ENCODE measurements around the gene MYNN. TPM values are rescaled to one million over a fixed set of nuclear protein-coding genes. Genes with fewer than 3 reads are reported as not detected.
A peak's percentile ranks its signal among the peaks of the same experiment; 100 is the strongest.

Gene MYNN
- total RNA-seq, 1 donor from 2014 or later = 20.4 TPM

DNA sequence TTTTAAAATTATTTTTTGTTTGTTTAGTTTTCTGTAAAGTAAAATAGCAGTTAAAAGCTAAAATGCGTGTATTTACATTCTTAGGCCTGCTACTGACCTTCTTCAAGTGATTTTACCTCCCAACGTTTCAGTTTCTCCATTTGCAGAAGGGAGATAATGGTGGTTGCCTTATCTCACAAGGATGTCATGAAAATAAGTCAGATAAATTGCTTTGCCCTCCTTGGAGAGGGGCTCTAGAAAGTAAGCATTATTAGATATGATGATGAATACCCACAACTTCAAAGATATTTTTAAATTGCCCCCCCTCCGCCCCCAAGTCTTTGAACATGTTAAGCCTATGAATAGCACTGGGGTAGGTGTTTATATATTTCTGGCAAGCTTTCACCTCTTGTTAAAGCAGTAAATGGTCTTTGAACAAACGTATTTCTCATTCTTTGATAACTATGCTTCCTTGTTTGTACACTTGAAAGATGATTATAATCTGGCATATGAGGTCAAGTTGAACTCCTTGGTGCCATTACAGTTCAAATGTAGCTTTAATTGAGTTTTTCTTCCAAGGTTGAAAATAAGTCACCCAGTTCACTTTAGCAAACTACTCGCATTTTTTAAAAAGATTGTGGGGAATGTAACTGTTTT is 14.7 kb upstream of the MYNN start:
- no peaks in the 10 kb centered on the region for H3K36me3 ChIP-seq (ENCODE audit: control insufficient read depth in 3 of 3, insufficient read depth in 3 of 3, low read length in 3 of 3)
- no peak overlapping the region for H3K4me3 ChIP-seq (ENCODE audit: low read length in 3 of 3)
- peaks cover 4 to 6% (median 6%) of the 10 kb centered on the region in 3 donors for H3K27me3 ChIP-seq (ENCODE audit: control insufficient read depth in 3 of 3, insufficient read depth in 3 of 3, low read length in 3 of 3)
- no peaks in the 10 kb centered on the region for H3K4me1 ChIP-seq (ENCODE audit: control insufficient read depth in 3 of 3, insufficient read depth in 3 of 3, low read length in 3 of 3)
- H3K27ac ChIP-seq (ENCODE audit: low read depth, low read length) = no peak overlapping the region
- H3K9ac ChIP-seq (ENCODE audit: low read depth in 1 of 3, low read length in 3 of 3) = no peak overlapping the region
- H3K9me3 ChIP-seq (ENCODE audit: control insufficient read depth in 3 of 3, low read length in 3 of 3) = no peaks in the 10 kb centered on the region

DNA sequence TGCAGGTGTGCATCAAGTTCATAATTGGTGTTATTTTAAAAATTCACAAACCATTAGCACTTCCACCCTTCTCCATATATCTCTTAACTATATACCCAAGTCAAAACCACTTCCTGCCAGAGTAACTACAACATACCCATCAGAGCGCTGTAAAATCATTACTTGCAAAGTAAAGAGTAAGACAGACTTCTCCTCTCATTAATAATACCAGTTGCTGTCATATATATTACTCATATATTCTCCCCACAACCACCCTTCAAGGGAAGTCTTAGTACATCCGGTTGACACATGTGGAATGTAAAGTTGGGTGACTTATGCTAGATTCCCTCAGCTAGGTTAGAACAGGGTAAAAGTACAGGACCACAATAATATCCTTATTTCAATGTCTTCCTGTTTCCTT is 13.9 kb upstream of the MYNN start:
- Histone ChIP-seq H3K4me1 (ENCODE audit: control insufficient read depth in 3 of 3, insufficient read depth in 3 of 3, low read length in 3 of 3) (peaks cover 0 to 1% (median 0%) of the 10 kb centered on the region in 3 donors), H3K4me3 (ENCODE audit: low read length in 3 of 3) (no peak overlapping the region), H3K27ac (ENCODE audit: low read depth, low read length) (no peak overlapping the region), H3K9ac (ENCODE audit: low read depth in 1 of 3, low read length in 3 of 3) (no peak overlapping the region), H3K27me3 (ENCODE audit: control insufficient read depth in 3 of 3, insufficient read depth in 3 of 3, low read length in 3 of 3) (peaks cover 4 to 6% (median 6%) of the 10 kb centered on the region in 3 donors), H3K36me3 (ENCODE audit: control insufficient read depth in 3 of 3, insufficient read depth in 3 of 3, low read length in 3 of 3) (no peaks in the 10 kb centered on the region), H3K9me3 (ENCODE audit: control insufficient read depth in 3 of 3, low read length in 3 of 3) (no peaks in the 10 kb centered on the region)

DNA sequence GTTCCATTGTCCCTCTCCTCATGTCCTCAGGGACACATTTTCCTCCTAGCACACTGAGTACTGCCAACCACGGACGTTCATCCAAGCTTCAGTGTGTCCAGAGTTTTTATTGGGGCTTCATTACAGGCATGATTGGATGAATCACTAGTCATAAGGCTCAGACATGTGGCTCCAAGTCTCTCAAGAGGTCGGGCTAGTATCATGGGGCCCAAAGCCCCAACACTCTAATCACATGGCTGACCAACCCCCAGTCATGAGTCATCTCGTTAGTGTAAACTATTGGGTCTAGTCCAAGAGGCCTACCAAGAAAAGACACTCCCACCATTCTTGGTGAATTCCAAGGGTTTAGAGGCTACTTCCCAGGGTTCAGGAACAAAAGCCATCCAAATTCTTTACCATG is 12.7 kb upstream of the MYNN start:
- H3K4me3 ChIP-seq (ENCODE audit: low read length in 3 of 3) = no peak overlapping the region
- no peaks in the 10 kb centered on the region for H3K9me3 ChIP-seq (ENCODE audit: control insufficient read depth in 3 of 3, low read length in 3 of 3)
- no peak overlapping the region for H3K27ac ChIP-seq (ENCODE audit: low read depth, low read length)
- no peaks in the 10 kb centered on the region for H3K36me3 ChIP-seq (ENCODE audit: control insufficient read depth in 3 of 3, insufficient read depth in 3 of 3, low read length in 3 of 3)
- H3K27me3 ChIP-seq (ENCODE audit: control insufficient read depth in 3 of 3, insufficient read depth in 3 of 3, low read length in 3 of 3) = peaks cover 0 to 4% (median 0%) of the 10 kb centered on the region in 3 donors
- H3K9ac ChIP-seq (ENCODE audit: low read depth in 1 of 3, low read length in 3 of 3) = no peak overlapping the region
- peaks cover 0 to 4% (median 0%) of the 10 kb centered on the region in 3 donors for H3K4me1 ChIP-seq (ENCODE audit: control insufficient read depth in 3 of 3, insufficient read depth in 3 of 3, low read length in 3 of 3)

DNA sequence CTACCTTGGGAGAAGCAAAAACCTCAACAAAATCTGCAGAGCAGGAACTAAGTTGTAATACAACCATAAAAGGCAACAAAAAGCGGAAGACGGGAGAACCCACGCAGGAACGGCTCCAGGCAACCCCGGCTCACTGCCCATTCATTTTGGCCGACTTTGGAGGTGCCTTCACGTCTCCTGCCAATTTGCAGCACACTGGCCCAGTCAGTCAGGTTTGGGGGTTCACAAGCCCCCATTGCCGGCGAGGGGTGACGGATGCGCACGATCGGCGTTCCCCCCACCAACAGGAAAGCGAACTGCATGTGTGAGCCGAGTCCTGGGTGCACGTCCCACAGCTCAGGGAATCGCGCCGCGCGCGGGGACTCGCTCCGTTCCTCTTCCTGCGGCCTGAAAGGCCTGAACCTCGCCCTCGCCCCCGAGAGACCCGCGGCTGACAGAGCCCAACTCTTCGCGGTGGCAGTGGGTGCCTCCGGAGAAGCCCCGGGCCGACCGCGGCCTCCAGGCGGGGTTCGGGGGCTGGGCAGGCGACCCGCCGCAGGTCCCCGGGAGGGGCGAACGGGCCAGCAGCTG is 8.8 kb upstream of the MYNN start:
- H3K27me3 ChIP-seq (ENCODE audit: control insufficient read depth in 3 of 3, insufficient read depth in 3 of 3, low read length in 3 of 3) = peaks cover 0 to 4% (median 0%) of the 10 kb centered on the region in 3 donors
- H3K36me3 ChIP-seq (ENCODE audit: control insufficient read depth in 3 of 3, insufficient read depth in 3 of 3, low read length in 3 of 3) = no peaks in the 10 kb centered on the region

DNA sequence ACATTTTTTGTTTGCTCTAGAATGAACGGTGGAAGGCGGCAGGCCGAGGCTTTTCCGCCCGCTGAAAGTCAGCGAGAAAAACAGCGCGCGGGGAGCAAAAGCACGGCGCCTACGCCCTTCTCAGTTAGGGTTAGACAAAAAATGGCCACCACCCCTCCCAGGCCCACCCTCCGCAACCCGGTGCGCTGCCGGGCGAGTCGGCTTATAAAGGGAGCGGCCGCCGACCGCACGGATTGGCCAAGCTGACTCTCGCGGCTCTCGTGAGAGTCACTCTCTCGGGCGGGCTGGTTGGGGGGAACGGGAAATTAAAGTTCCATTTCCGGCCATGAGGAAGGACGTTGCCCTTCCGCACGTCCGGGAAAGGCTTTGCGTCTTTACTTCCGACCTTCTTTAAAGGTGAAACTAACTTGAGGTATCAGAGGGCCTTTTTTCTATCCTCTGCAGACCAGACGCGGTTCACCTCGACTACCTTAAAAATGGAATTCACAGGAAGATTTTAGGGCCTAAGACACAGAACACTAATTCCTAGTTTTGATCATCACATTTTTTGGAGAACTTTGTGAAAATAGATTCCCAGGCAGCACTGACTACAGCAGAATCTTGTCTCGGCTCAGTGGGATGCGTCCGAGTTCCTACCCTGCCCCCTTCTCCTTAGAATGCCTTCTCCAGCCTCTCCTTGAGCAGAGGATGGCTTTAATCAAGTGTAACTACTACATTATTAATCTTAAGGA is 8.1 kb upstream of the MYNN start, which contains the start of gene TERC:
TSS of gene TERC (minus strand) at position 179 of the 731 bp plus-strand sequence.
- peaks cover 0 to 4% (median 0%) of the 10 kb centered on the region in 3 donors for H3K4me1 ChIP-seq (ENCODE audit: control insufficient read depth in 3 of 3, insufficient read depth in 3 of 3, low read length in 3 of 3)

More for the DNA sequence above, 8.8 kb upstream of the MYNN start:
- H3K27ac ChIP-seq (ENCODE audit: low read depth, low read length) = peak overlapping the region; percentile 89
- H3K9me3 ChIP-seq (ENCODE audit: control insufficient read depth in 3 of 3, low read length in 3 of 3) = no peaks in the 10 kb centered on the region
- H3K4me1 ChIP-seq (ENCODE audit: control insufficient read depth in 3 of 3, insufficient read depth in 3 of 3, low read length in 3 of 3) = peaks cover 0 to 4% (median 0%) of the 10 kb centered on the region in 3 donors
- H3K9ac ChIP-seq (ENCODE audit: low read depth in 1 of 3, low read length in 3 of 3) = peak overlapping the region; percentile 91 to 95 (median 94)
- peak overlapping the region; percentile 77 to 95 (median 95) for H3K4me3 ChIP-seq (ENCODE audit: low read length in 3 of 3)

DNA sequence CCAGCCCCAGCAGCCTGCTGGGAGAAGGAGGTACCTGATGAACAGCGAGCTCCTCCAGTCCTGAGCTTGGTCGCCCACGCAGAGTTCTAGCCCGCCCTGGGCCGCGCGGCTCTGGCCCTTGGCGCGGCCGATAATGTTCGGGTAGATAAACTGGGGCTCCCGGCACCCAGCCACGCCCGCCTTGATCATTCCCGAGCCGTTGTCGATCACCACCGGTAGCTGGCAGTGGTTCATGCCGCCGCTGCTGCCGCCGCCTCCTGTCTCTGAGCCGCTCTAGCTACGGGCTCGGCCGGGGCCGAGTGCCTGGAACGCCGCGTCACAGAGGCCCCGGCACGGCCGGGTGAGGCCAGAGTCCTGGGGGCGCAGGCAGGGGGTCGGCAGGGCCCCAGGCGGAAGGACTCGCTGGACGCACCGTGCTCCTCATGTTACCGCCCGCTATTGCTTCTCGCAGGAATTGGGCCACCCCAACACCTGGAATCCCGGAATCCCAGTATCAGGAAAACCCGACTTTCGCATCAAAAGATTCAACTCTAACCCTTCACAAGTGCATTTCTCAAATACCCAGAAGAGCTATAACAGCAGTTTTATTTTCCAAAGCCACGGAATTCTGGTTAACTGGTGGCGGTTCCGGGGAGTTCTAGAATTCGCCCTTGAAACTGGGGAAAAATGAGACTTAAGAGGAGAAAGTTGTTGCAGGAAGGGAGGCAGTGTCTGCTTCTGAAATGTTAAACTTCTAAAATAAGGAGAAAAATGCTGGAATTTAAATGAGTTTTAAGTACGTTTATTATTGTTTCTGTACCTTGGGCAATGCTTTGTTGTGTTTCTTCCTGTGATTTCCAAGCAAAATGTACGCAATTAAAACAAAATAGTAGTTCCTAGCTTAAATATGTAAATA is 3.7 kb upstream of the MYNN start, which contains the start of gene ACTRT3:
TSS of gene ACTRT3 (minus strand) at position 275 of the 895 bp plus-strand sequence. CDS start at position 234, 41 bp downstream.
- Histone ChIP-seq H3K4me1 (ENCODE audit: control insufficient read depth in 3 of 3, insufficient read depth in 3 of 3, low read length in 3 of 3) (peaks cover 6 to 7% (median 7%) of the 10 kb centered on the region in 3 donors), H3K4me3 (ENCODE audit: low read length in 3 of 3) (peak within 1 kb of the TSS; percentile 62 to 90 (median 76)), H3K27me3 (ENCODE audit: control insufficient read depth in 3 of 3, insufficient read depth in 3 of 3, low read length in 3 of 3) (no peaks in the 10 kb centered on the region), H3K36me3 (ENCODE audit: control insufficient read depth in 3 of 3, insufficient read depth in 3 of 3, low read length in 3 of 3) (peaks cover 0 to under 1% (median 0%) of the 10 kb centered on the region in 3 donors), H3K9ac (ENCODE audit: low read depth in 1 of 3, low read length in 3 of 3) (peak within 1 kb of the TSS; percentile 69 to 94 (median 85)), H3K9me3 (ENCODE audit: control insufficient read depth in 3 of 3, low read length in 3 of 3) (no peaks in the 10 kb centered on the region), H3K27ac (ENCODE audit: low read depth, low read length) (peak within 1 kb of the TSS; percentile 65)

More for the DNA sequence above, 8.1 kb upstream of the MYNN start, which contains the start of gene TERC:
- Histone ChIP-seq H3K4me3 (ENCODE audit: low read length in 3 of 3) (peak within 1 kb of the TSS; percentile 77 to 95 (median 95)), H3K9me3 (ENCODE audit: control insufficient read depth in 3 of 3, low read length in 3 of 3) (no peaks in the 10 kb centered on the region), H3K27me3 (ENCODE audit: control insufficient read depth in 3 of 3, insufficient read depth in 3 of 3, low read length in 3 of 3) (peaks cover 0 to 4% (median 0%) of the 10 kb centered on the region in 3 donors), H3K9ac (ENCODE audit: low read depth in 1 of 3, low read length in 3 of 3) (peak within 1 kb of the TSS; percentile 91 to 95 (median 94)), H3K36me3 (ENCODE audit: control insufficient read depth in 3 of 3, insufficient read depth in 3 of 3, low read length in 3 of 3) (no peaks in the 10 kb centered on the region), H3K27ac (ENCODE audit: low read depth, low read length) (peak within 1 kb of the TSS; percentile 89)

DNA sequence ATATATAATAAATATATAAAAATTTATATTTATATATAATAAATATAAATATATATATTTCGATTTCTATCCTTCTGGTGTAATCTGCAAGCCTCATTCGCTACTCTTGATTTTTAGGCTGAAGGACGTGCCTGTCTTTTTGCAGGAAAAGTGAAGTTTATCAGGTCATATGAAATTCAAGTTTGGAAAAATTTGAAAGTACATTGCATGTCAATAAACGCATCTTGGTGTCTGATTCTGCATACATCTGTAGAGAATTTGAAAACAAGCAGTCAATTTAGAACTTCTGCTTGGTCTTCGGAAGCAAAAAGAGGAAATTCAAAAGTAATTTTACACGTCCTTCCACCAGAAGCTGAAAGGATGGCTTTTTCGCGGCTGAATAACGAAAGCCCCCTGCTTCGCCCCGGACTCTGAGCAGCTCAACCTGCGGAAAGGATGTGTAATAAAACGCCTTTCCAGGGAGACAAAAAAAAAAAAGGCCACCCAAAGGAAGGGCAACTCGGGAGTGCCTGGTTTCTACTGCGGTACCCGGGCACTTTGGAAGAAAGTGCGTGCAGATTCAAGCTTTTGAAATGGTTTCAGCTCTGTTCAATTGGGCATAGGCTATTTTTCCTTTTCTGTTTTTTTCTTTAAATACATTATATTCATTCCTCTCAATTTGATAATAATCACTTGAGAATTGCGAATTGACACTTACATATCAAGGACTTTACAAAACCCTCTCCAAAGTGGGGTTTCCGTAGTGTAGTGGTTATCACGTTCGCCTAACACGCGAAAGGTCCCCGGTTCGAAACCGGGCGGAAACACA is 1.5 kb upstream of the MYNN start:
- H3K4me1 ChIP-seq (ENCODE audit: control insufficient read depth in 3 of 3, insufficient read depth in 3 of 3, low read length in 3 of 3) = peaks cover 10 to 22% (median 14%) of the 10 kb centered on the region in 3 donors
- H3K9me3 ChIP-seq (ENCODE audit: control insufficient read depth in 3 of 3, low read length in 3 of 3) = no peaks in the 10 kb centered on the region
- peaks cover 0 to 17% (median 5%) of the 10 kb centered on the region in 3 donors for H3K36me3 ChIP-seq (ENCODE audit: control insufficient read depth in 3 of 3, insufficient read depth in 3 of 3, low read length in 3 of 3)
- H3K27me3 ChIP-seq (ENCODE audit: control insufficient read depth in 3 of 3, insufficient read depth in 3 of 3, low read length in 3 of 3) = no peaks in the 10 kb centered on the region
- peak overlapping the region; percentile 98 to 99 (median 98) for H3K4me3 ChIP-seq (ENCODE audit: low read length in 3 of 3)
- H3K9ac ChIP-seq (ENCODE audit: low read depth in 1 of 3, low read length in 3 of 3) = peak overlapping the region; percentile 95 to 99 (median 98)
- H3K27ac ChIP-seq (ENCODE audit: low read depth, low read length) = peak overlapping the region; percentile 99

GRCh38 chr3:169772305-169772896 is 795 bp upstream of the MYNN start:
- no peaks in the 10 kb centered on the region for H3K9me3 ChIP-seq (ENCODE audit: control insufficient read depth in 3 of 3, low read length in 3 of 3)
- H3K36me3 ChIP-seq (ENCODE audit: control insufficient read depth in 3 of 3, insufficient read depth in 3 of 3, low read length in 3 of 3) = peaks cover 0 to 22% (median 12%) of the 10 kb centered on the region in 3 donors
- peak overlapping the region; percentile 99 for H3K27ac ChIP-seq (ENCODE audit: low read depth, low read length)
- H3K4me3 ChIP-seq (ENCODE audit: low read length in 3 of 3) = peak overlapping the region; percentile 98 to 99 (median 98)
- peak overlapping the region; percentile 95 to 99 (median 98) for H3K9ac ChIP-seq (ENCODE audit: low read depth in 1 of 3, low read length in 3 of 3)
- no peaks in the 10 kb centered on the region for H3K27me3 ChIP-seq (ENCODE audit: control insufficient read depth in 3 of 3, insufficient read depth in 3 of 3, low read length in 3 of 3)
- peaks cover 10 to 22% (median 14%) of the 10 kb centered on the region in 3 donors for H3K4me1 ChIP-seq (ENCODE audit: control insufficient read depth in 3 of 3, insufficient read depth in 3 of 3, low read length in 3 of 3)
